K562 (cell line): ENCODE data around the gene BDH1. TPM values are rescaled to one million over a fixed set of nuclear protein-coding genes. Genes with fewer than 3 reads are reported as not detected.

ENCODE experiments used
- CHD4 ChIP-seq: fragments of 200-600 bp; sonication (generic); IDR thresholded peaks from 3 replicates; pipeline ENCODE4 v1.6.1; 2012; ENCODE audit warnings: low read depth, mild to moderate bottlenecking, mixed read lengths, low read length, inconsistent platforms; ENCODE audit not compliant: insufficient read depth, insufficient replicate concordance, poor library complexity, severe bottlenecking
- CUX1 ChIP-seq: fragments of 200-800 bp; sonication (Bioruptor generic); IDR thresholded peaks from 2 replicates; pipeline ENCODE4 v1.6.1; 2016; ENCODE audit warnings: missing genetic modification characterization, missing compliant biosample characterization
- FOXA3 ChIP-seq, 2 experiments: fragments of 450-650 bp in 1 of 2; sonication (generic) in 1 of 2; formaldehyde crosslinking; IDR thresholded peaks in 1 of 2; conservative IDR thresholded peaks in 1 of 2; 2 replicates each; pipeline versions ENCODE4 v1.4.0 to v1.8.0; 2020 to 2022; ENCODE audit warnings: mild to moderate bottlenecking in 2 of 2, missing genetic modification reagents in 1 of 2
- LCOR ChIP-seq: sonication (generic); formaldehyde crosslinking; IDR thresholded peaks from 2 replicates; pipeline ENCODE4 v1.8.0; 2022; ENCODE audit warnings: mild to moderate bottlenecking, missing genetic modification reagents
- RBBP5 ChIP-seq: fragments of 200-600 bp; sonication (generic); IDR thresholded peaks from 2 replicates; pipeline ENCODE4 v1.6.1; 2012; ENCODE audit warnings: borderline replicate concordance, mild to moderate bottlenecking, low read length, control low read depth, inconsistent platforms; ENCODE audit not compliant: insufficient read depth, poor library complexity, severe bottlenecking
- RFX7 ChIP-seq: fragments of 250-450 bp; sonication (Bioruptor Pico); IDR thresholded peaks from 2 replicates; pipeline ENCODE4 v1.5.1; 2021; ENCODE audit warnings: mild to moderate bottlenecking
- STAT5A ChIP-seq: IDR thresholded peaks from 2 replicates; pipeline ENCODE4 v1.6.1; 2012; ENCODE audit warnings: low read length, inconsistent platforms, borderline replicate concordance
- ZBTB11 ChIP-seq, 3 experiments: fragments of 200-800 bp in 1 of 3; fragments of 250-450 bp in 1 of 3; fragments of 450-650 bp in 1 of 3; sonication (Bioruptor Pico) in 1 of 3; sonication (Bioruptor generic) in 1 of 3; formaldehyde crosslinking in 1 of 3; IDR thresholded peaks; 2 replicates each; pipeline versions ENCODE4 v1.6.1 to v1.8.0; 2016 to 2022; ENCODE audit warnings: mild to moderate bottlenecking in 2 of 3, missing genetic modification characterization in 2 of 3, missing compliant biosample characterization in 1 of 3, moderate library complexity in 1 of 3
- ZBTB7A ChIP-seq: IDR thresholded peaks from 2 replicates; pipeline ENCODE4 v1.6.1; 2011; ENCODE audit warnings: low read depth, mild to moderate bottlenecking, low read length, moderate library complexity, borderline replicate concordance; ENCODE audit not compliant: control insufficient read depth
- ZNF511 ChIP-seq: sonication (generic); formaldehyde crosslinking; IDR thresholded peaks from 2 replicates; pipeline ENCODE4 v1.8.0; 2022; ENCODE audit warnings: mild to moderate bottlenecking, missing genetic modification reagents
- polyA plus RNA-seq, 8 experiments: library from polyadenylated mRNA; depleted of rRNA in 4 of 8; stranded (reverse) in 5 of 8; unstranded in 3 of 8; fragments of >200 nt; fragmentation: Nextera tagmentation in 2 of 8; fragmentation: Illumina TruSeq in 1 of 8; extraction: Ambion mirVana in 2 of 8; extraction: Trizol in 1 of 8; gene quantifications; 2 replicates each; pipeline versions ENCODE4 v1.2.1 to v1.2.3, GENCODE V29; 2011 to 2014; ENCODE audit warnings: inconsistent platforms in 1 of 8, missing spikeins in 1 of 8
- total RNA-seq, 7 experiments: library from RNA; depleted of rRNA in 6 of 7; stranded (reverse); fragments of >200 nt in 6 of 7; fragmentation: Illumina TruSeq in 2 of 7; extraction: Trizol in 2 of 7; gene quantifications; 2 replicates each; pipeline versions ENCODE4 v1.2.1 to v1.2.3, GENCODE V29; 2011 to 2021; ENCODE audit warnings: low replicate concordance in 1 of 7

BDH1 gene
- total and polyA plus RNA-seq, 9 of the 15 experiments (the other 6 are each of a cell fraction or from before 2014, with no cell fraction given), result 0.07 to 0.89 (median 0.12) TPM; not detected in 3

- TF ChIP-seq CUX1, result 0 out of 2 replicates have a peak, but pooled peaks have one; percentile 14
- TF ChIP-seq LCOR (CRISPR knock-in tag), result peak; percentile 17; the same call in 1 of the 2 replicates
- TF ChIP-seq CHD4, result peak; percentile 56
- peak; percentile 57; the same call in 1 of the 2 replicates for TF ChIP-seq ZBTB7A
- TF ChIP-seq FOXA3 (CRISPR knock-in tag; conservative IDR thresholded peaks at IDR 0.05 in 1 of 2, IDR thresholded peaks at IDR 0.05 in 1 of 2), result no peak
- TF ChIP-seq RBBP5, result peak; percentile 1
- no peak for TF ChIP-seq STAT5A
- TF ChIP-seq ZBTB11 (CRISPR knock-in tag; IDR thresholded peaks at IDR 0.05), result 0 out of 6 replicates have a peak, but pooled peaks of 1 of the 3 experiments have one; percentile 1
- no peak for TF ChIP-seq RFX7
- no peak for TF ChIP-seq ZNF511 (CRISPR knock-in tag)
Observed at GRCh38 chr3:197593046-197593380, 37.2 kb upstream of the BDH1 start (continued).
